GM12878 (cell line): Measurements from ENCODE around the gene AGBL4. TPM values are rescaled to one million over a fixed set of nuclear protein-coding genes. Genes with fewer than 3 reads are reported as not detected.

Source experiments
- ATAC-seq: fragments of 200-7000 bp; cut with Tn5 transposase; 3 replicates; pipeline ENCODE4 v1.9.1; 2020; ENCODE audit warnings: mild to moderate bottlenecking, moderate library complexity
- BruUV-seq: library from RNA; stranded (reverse); fragments of 400-500 nt; replicated peaks from 2 replicates; lab custom pipeline; 2021; lab: Mats Ljungman, UMichigan
- CTCF ChIA-PET: fragments of 300-600 bp; sonication (Branson Sonifier 250); formaldehyde crosslinking; extraction: SDS; loops from one replicate; lab custom pipeline; 2021; ENCODE audit warnings: inconsistent platforms; lab: Yijun Ruan, JAX
- POLR2A ChIA-PET: fragments of 350-600 bp; formaldehyde crosslinking; extraction: SDS; loops from one replicate; lab custom pipeline; 2021; ENCODE audit warnings: inconsistent platforms; lab: Charles Lee
- RAD21 ChIA-PET: fragments of 300-600 bp; sonication (Branson Sonifier 250); formaldehyde crosslinking; loops from one replicate; lab custom pipeline; 2023; ENCODE audit warnings: antibody characterized with exemption; ENCODE audit not compliant: unreplicated experiment; lab: Charles Lee
- SMC1A ChIA-PET: fragments of 300-600 bp; sonication (Branson Sonifier 250); formaldehyde crosslinking; loops from one replicate; lab custom pipeline; 2023; ENCODE audit not compliant: unreplicated experiment, uncharacterized antibody; lab: Charles Lee
- DNase-seq: peaks from one replicate; pipeline ENCODE4 v3.0.0-alpha.2; 2011; ENCODE audit warnings: low read depth, low spot score
- FAIRE-seq: peaks from 3 replicates; lab custom pipeline; 2011; peaks lifted over from hg19 to GRCh38; lab: Jason Lieb, UNC
- H2AFZ ChIP-seq: 2 replicates; pipeline ENCODE4 v1.6.0; 2011; ENCODE audit warnings: low read depth, low read length, control low read depth; ENCODE audit not compliant: control insufficient read depth
- H3K27ac ChIP-seq: 2 replicates; pipeline ENCODE4 v1.5.1; 2011; ENCODE audit warnings: control low read depth; ENCODE audit not compliant: control insufficient read depth, insufficient read depth
- H3K27me3 ChIP-seq, 2 experiments: replicated peaks in 1 of 2; 2 replicates each; pipeline versions ENCODE4 v1.6.0 to v1.6.1; 2011; ENCODE audit warnings: low read length in 1 of 2; ENCODE audit not compliant: control insufficient read depth in 2 of 2, insufficient read depth in 2 of 2
- H3K36me3 ChIP-seq, 2 experiments: 2 replicates each; pipeline ENCODE4 v1.5.1; 2011; ENCODE audit warnings: low read length in 1 of 2; ENCODE audit not compliant: control insufficient read depth in 2 of 2, insufficient read depth in 2 of 2
- H3K4me1 ChIP-seq: 2 replicates; pipeline ENCODE4 v1.6.1; 2011; ENCODE audit warnings: mild to moderate bottlenecking, low read length, moderate library complexity, mixed read lengths; ENCODE audit not compliant: control insufficient read depth, insufficient read depth
- H3K4me2 ChIP-seq: 2 replicates; pipeline ENCODE4 v1.6.0; 2011; ENCODE audit warnings: control low read depth; ENCODE audit not compliant: control insufficient read depth, insufficient read depth
- H3K4me3 ChIP-seq: fragments of 200-600 bp; sonication (generic); 2 replicates; pipeline ENCODE4 v1.5.1; 2016
- H3K79me2 ChIP-seq: 2 replicates; pipeline ENCODE4 v1.6.0; 2011; ENCODE audit warnings: low read length; ENCODE audit not compliant: control insufficient read depth, insufficient read depth
- H3K9ac ChIP-seq: 2 replicates; pipeline ENCODE4 v1.8.0; 2011; ENCODE audit warnings: low read length, control low read depth, mixed read lengths; ENCODE audit not compliant: control insufficient read depth, insufficient read depth
- H3K9me3 ChIP-seq: replicated peaks from 3 replicates; pipeline ENCODE4 v1.5.1; 2011; ENCODE audit warnings: mild to moderate bottlenecking, low read length; ENCODE audit not compliant: control insufficient read depth, insufficient read depth
- H4K20me1 ChIP-seq: 2 replicates; pipeline ENCODE4 v1.6.0; 2011; ENCODE audit not compliant: control insufficient read depth, insufficient read depth
- CREM ChIP-seq: IDR thresholded peaks from 2 replicates; pipeline ENCODE4 v1.6.1; 2014; ENCODE audit warnings: antibody characterized with exemption, low read depth
- EGR1 ChIP-seq, 2 experiments: IDR thresholded peaks; 1 replicate in 1 of 2; 2 replicates in 1 of 2; pipeline ENCODE4 v1.6.1; 2011 to 2012; ENCODE audit warnings: low read depth in 2 of 2, low read length in 2 of 2, borderline replicate concordance in 1 of 2, mild to moderate bottlenecking in 1 of 2, moderate library complexity in 1 of 2
- GABPA ChIP-seq: IDR thresholded peaks from 2 replicates; pipeline ENCODE4 v1.6.1; 2014; ENCODE audit warnings: antibody characterized with exemption, low read depth, mild to moderate bottlenecking, inconsistent platforms
- IRF5 ChIP-seq: fragments of 450-650 bp; IDR thresholded peaks from 2 replicates; pipeline ENCODE4 v1.6.1; 2017; ENCODE audit warnings: borderline replicate concordance
- SMAD5 ChIP-seq: IDR thresholded peaks from 2 replicates; pipeline ENCODE4 v1.6.1; 2016; ENCODE audit warnings: antibody characterized with exemption, low read depth
- WGBS: methylation state at CpG from one replicate; pipeline ENCODE4 v1.1.6; 2016; ENCODE audit warnings: low lambda C conversion rate; ENCODE audit not compliant: insufficient replicate concordance, insufficient coverage; ENCODE audit errors: missing lambda C conversion rate; 5-methylcytosine and 5-hydroxymethylcytosine counted together
- in situ Hi-C: fragments of 300-500 bp; cut with MboI; formaldehyde crosslinking; loops from 9 replicates; pipeline ENCODE4 v1.14.3; 2018; ENCODE audit warnings: mixed read lengths
- intact Hi-C: fragments of 100-400 bp; cut with micrococcal nuclease; formaldehyde crosslinking; loops from one replicate; pipeline ENCODE4 v1.14.2; 2022; ENCODE audit not compliant: unreplicated experiment
- polyA plus RNA-seq, 11 experiments: library from polyadenylated mRNA; depleted of rRNA in 4 of 11; unstranded in 6 of 11; stranded (reverse) in 5 of 11; fragments of >200 nt; fragmentation: Nextera tagmentation in 4 of 11; fragmentation: Illumina TruSeq in 1 of 11; extraction: Ambion mirVana in 4 of 11; extraction: Trizol in 1 of 11; gene quantifications; 1 replicate in 1 of 11; 2 replicates in 10 of 11; pipeline versions ENCODE4 v1.2.1 to v1.2.3, GENCODE V29; 2011 to 2016; ENCODE audit warnings: inconsistent platforms in 2 of 11, missing spikeins in 2 of 11, low read depth in 1 of 11
- total RNA-seq, 4 experiments: library from RNA; depleted of rRNA in 3 of 4; stranded (reverse); fragments of >200 nt in 3 of 4; fragmentation: Illumina TruSeq in 1 of 4; extraction: Trizol in 1 of 4; gene quantifications; 2 replicates each; pipeline versions ENCODE4 v1.2.1 to v1.2.3, GENCODE V29; 2013 to 2021
- TF ChIP-seq, protein P1 (sequence below): IDR thresholded peaks from 2 replicates; pipeline ENCODE4 v1.6.1; 2012; ENCODE audit warnings: mild to moderate bottlenecking, low read depth, low read length

The AGBL4 gene
- total and polyA plus RNA-seq, 10 of the 15 experiments (the other 5 are each of a cell fraction or from before 2014, with no cell fraction given) = 0.31 TPM; not detected in 9

- CTCF ChIA-PET = no interaction called here
- no peak for DNase-seq
- Histone ChIP-seq H3K27ac (no peak overlapping the region), H3K4me3 (no peak overlapping the region), H3K36me3 (no peaks in the 10 kb centered on the region), H3K4me2 (no peak overlapping the region), H3K27me3 (no peaks in the 10 kb centered on the region; a peak in 1 of 4 replicates), H2AFZ (no peak overlapping the region), H3K9ac (no peak overlapping the region), H3K79me2 (no peaks in the 10 kb centered on the region), H4K20me1 (no peaks in the 10 kb centered on the region), H3K4me1 (no peaks in the 10 kb centered on the region), H3K9me3 (no peaks in the 10 kb centered on the region)
- RAD21 ChIA-PET = no interaction called here
- 4% methylated on average over 7 of the region's 7 CpGs for WGBS
- intact Hi-C loops (no loop called here), in situ Hi-C loops (no loop called here)
- SMC1A ChIA-PET = no interaction called here
- no peak for FAIRE-seq
- no TSS peak for BruUV-seq
- ATAC-seq = no peak
- TF ChIP-seq GABPA (no peak), CREM (no peak), IRF5 (no peak), SMAD5 (no peak), EGR1 (IDR thresholded peaks at IDR 0.05; ENCODE audit: borderline replicate concordance in 1 of 2, low read depth in 2 of 2, low read length in 2 of 2) (no peak)
- TF ChIP-seq, protein P1, sequence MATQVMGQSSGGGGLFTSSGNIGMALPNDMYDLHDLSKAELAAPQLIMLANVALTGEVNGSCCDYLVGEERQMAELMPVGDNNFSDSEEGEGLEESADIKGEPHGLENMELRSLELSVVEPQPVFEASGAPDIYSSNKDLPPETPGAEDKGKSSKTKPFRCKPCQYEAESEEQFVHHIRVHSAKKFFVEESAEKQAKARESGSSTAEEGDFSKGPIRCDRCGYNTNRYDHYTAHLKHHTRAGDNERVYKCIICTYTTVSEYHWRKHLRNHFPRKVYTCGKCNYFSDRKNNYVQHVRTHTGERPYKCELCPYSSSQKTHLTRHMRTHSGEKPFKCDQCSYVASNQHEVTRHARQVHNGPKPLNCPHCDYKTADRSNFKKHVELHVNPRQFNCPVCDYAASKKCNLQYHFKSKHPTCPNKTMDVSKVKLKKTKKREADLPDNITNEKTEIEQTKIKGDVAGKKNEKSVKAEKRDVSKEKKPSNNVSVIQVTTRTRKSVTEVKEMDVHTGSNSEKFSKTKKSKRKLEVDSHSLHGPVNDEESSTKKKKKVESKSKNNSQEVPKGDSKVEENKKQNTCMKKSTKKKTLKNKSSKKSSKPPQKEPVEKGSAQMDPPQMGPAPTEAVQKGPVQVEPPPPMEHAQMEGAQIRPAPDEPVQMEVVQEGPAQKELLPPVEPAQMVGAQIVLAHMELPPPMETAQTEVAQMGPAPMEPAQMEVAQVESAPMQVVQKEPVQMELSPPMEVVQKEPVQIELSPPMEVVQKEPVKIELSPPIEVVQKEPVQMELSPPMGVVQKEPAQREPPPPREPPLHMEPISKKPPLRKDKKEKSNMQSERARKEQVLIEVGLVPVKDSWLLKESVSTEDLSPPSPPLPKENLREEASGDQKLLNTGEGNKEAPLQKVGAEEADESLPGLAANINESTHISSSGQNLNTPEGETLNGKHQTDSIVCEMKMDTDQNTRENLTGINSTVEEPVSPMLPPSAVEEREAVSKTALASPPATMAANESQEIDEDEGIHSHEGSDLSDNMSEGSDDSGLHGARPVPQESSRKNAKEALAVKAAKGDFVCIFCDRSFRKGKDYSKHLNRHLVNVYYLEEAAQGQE = no peak
- POLR2A ChIA-PET = no interaction called here
Measured at GRCh38 chr1:48760857-48761256, 1262.9 kb downstream of the AGBL4 start.
